ENCODE data around the gene MPIG6B.

- no peak for TF ChIP-seq CTCF (IDR thresholded peaks at IDR 0.05; ENCODE audit: insufficient read depth, low read depth, low read length)
- TF ChIP-seq EZH2 (IDR thresholded peaks at IDR 0.05; ENCODE audit: insufficient read depth, low read length) = no peak
Measured at GRCh38 chr6:31762878-31763618, 39.9 kb downstream of the MPIG6B start.
